NCI-H69 (cell line): ENCODE measurements around the gene CPSF3.

Experiments
- DNase-seq: peaks from one replicate; lab custom pipeline; 2025; lab: John Stamatoyannopoulos, UW

CPSF3 gene

DNA sequence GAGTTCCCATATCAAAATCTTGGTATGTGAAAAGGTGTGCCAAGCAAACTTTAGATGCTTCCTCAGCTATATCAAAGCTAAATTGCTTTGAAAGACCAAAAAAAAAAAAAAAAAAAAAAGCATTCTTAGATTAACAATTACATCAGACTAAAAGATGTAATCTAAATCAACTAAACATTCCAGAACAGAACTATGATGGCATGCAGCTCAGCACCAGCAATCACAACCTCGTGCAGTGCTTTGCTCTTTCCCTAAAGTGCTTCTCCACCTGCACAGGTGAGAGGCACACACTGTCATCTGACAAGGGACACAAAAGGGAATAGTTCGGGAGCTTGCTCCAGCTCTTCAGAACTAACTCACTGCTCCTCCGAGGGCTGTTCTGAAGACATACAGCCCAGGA is 94.7 kb downstream of the CPSF3 start:
- no peak for DNase-seq

DNA sequence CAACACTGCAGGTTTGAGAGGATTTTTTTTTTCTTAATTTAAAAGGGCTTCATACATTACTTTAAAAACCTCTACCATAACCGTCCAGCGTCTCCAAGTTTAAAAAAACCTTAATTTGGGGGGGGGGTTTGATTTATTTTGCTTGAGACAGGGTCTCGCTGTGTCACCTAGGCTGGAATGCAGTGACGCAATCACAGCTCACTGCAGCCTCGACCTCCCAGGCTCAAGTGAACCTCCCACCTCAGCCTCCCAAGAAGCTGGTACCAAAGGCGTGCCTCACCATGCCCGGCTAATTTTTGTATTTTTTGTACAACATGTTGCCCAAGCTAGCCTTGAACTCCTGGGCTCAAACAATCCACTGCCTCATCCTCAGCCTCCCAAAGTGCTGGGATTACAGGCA is 95.3 kb downstream of the CPSF3 start:
- DNase-seq: no peak

DNA sequence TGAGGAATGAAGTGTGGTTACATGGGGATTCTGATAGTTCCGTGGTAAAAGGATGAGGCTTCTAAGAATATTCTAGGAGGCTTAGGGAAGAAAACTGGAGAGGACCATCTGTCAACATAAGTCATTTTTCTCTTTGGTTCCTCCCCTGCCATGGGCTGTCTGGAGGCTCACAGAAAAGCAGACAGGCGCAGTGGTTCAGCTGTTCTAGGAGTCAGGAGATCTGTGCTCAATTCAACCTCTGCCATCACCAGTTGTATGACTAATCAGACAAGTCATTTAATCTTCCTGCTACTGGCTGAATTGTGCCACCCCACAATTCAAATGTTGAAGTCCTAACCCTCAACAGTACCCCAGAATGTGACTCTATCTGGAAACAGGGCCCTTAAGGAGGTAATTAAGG is 95.8 kb downstream of the CPSF3 start:
- no peak for DNase-seq
